ENCODE measurements around the gene ADAMTS7.
"Not testable (repeated sequence)": the region's sequence is repeated elsewhere in the genome, so short reads cannot be mapped to it uniquely, and the experiment has no call there.

DNA sequence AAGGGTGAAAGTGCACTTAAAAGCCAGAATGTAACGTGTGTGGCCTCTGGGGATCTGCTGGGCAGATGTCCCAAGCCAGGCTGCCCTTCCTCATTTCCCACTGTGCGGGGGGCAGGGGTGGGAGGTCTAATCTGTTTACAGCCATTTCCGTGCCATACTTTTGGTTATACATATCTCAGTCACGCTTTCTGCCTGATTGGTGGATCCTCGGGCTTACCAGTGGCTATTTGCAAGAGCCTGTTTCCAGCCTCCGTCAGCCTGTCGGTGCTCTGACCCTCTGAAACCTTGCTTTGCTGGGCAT, 58.0 kb downstream of the ADAMTS7 start:
- TF ChIP-seq, protein P1, sequence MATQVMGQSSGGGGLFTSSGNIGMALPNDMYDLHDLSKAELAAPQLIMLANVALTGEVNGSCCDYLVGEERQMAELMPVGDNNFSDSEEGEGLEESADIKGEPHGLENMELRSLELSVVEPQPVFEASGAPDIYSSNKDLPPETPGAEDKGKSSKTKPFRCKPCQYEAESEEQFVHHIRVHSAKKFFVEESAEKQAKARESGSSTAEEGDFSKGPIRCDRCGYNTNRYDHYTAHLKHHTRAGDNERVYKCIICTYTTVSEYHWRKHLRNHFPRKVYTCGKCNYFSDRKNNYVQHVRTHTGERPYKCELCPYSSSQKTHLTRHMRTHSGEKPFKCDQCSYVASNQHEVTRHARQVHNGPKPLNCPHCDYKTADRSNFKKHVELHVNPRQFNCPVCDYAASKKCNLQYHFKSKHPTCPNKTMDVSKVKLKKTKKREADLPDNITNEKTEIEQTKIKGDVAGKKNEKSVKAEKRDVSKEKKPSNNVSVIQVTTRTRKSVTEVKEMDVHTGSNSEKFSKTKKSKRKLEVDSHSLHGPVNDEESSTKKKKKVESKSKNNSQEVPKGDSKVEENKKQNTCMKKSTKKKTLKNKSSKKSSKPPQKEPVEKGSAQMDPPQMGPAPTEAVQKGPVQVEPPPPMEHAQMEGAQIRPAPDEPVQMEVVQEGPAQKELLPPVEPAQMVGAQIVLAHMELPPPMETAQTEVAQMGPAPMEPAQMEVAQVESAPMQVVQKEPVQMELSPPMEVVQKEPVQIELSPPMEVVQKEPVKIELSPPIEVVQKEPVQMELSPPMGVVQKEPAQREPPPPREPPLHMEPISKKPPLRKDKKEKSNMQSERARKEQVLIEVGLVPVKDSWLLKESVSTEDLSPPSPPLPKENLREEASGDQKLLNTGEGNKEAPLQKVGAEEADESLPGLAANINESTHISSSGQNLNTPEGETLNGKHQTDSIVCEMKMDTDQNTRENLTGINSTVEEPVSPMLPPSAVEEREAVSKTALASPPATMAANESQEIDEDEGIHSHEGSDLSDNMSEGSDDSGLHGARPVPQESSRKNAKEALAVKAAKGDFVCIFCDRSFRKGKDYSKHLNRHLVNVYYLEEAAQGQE (IDR thresholded peaks at IDR 0.05; ENCODE audit: low read depth), result not testable (repeated sequence)
- TF ChIP-seq ZNF274 (IDR thresholded peaks at IDR 0.05; ENCODE audit: low read depth, low read length); SIN3A (IDR thresholded peaks at IDR 0.05; ENCODE audit: low read depth); CEBPB (IDR thresholded peaks at IDR 0.05; ENCODE audit: low read depth); CBX3 (IDR thresholded peaks at IDR 0.05; ENCODE audit: low read depth); POLR2AphosphoS5 (IDR thresholded peaks at IDR 0.05; ENCODE audit: low read depth, low read length); POLR2A (IDR thresholded peaks at IDR 0.05; ENCODE audit: borderline replicate concordance, extremely low read depth, insufficient read depth, insufficient read length); RAD21 (IDR thresholded peaks at IDR 0.05; ENCODE audit: low read depth); SP1 (IDR thresholded peaks at IDR 0.05; ENCODE audit: low read depth): not testable (repeated sequence)
- TF ChIP-seq, protein P2, sequence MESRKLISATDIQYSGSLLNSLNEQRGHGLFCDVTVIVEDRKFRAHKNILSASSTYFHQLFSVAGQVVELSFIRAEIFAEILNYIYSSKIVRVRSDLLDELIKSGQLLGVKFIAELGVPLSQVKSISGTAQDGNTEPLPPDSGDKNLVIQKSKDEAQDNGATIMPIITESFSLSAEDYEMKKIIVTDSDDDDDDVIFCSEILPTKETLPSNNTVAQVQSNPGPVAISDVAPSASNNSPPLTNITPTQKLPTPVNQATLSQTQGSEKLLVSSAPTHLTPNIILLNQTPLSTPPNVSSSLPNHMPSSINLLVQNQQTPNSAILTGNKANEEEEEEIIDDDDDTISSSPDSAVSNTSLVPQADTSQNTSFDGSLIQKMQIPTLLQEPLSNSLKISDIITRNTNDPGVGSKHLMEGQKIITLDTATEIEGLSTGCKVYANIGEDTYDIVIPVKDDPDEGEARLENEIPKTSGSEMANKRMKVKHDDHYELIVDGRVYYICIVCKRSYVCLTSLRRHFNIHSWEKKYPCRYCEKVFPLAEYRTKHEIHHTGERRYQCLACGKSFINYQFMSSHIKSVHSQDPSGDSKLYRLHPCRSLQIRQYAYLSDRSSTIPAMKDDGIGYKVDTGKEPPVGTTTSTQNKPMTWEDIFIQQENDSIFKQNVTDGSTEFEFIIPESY (IDR thresholded peaks at IDR 0.05; ENCODE audit: extremely low read depth, insufficient replicate concordance, low read length), result not testable (repeated sequence)
- TF ChIP-seq, protein P3, sequence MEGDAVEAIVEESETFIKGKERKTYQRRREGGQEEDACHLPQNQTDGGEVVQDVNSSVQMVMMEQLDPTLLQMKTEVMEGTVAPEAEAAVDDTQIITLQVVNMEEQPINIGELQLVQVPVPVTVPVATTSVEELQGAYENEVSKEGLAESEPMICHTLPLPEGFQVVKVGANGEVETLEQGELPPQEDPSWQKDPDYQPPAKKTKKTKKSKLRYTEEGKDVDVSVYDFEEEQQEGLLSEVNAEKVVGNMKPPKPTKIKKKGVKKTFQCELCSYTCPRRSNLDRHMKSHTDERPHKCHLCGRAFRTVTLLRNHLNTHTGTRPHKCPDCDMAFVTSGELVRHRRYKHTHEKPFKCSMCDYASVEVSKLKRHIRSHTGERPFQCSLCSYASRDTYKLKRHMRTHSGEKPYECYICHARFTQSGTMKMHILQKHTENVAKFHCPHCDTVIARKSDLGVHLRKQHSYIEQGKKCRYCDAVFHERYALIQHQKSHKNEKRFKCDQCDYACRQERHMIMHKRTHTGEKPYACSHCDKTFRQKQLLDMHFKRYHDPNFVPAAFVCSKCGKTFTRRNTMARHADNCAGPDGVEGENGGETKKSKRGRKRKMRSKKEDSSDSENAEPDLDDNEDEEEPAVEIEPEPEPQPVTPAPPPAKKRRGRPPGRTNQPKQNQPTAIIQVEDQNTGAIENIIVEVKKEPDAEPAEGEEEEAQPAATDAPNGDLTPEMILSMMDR (IDR thresholded peaks at IDR 0.05 in 2 of 3, conservative IDR thresholded peaks at IDR 0.05 in 1 of 3; ENCODE audit: borderline replicate concordance in 1 of 3, insufficient read depth in 1 of 3, low read depth in 2 of 3, low read length in 2 of 3), result not testable (repeated sequence)
- TF ChIP-seq, protein P4, sequence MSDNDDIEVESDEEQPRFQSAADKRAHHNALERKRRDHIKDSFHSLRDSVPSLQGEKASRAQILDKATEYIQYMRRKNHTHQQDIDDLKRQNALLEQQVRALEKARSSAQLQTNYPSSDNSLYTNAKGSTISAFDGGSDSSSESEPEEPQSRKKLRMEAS (IDR thresholded peaks at IDR 0.05), result not testable (repeated sequence)

Data from HCT116 (cell line).